COLO829 (cell line): ENCODE results near the gene ISLR2.

ENCODE experiments used
- DNase-seq: peaks from one replicate; pipeline ENCODE4 v3.0.0; 2012; ENCODE audit warnings: low spot score

ISLR2 gene

GRCh38 chr15:74128785-74129585 lies 1.4 kb upstream of the ISLR2 start:
- DNase-seq, result no peak

GRCh38 chr15:74129586-74130154 lies 716 bp upstream of the ISLR2 start:
- no peak for DNase-seq

GRCh38 chr15:74130849-74131627 lies 652 bp downstream of the ISLR2 start:
- DNase-seq, result no peak

GRCh38 chr15:74131628-74132413 lies 1.4 kb downstream of the ISLR2 start:
- no peak for DNase-seq

- no peak for DNase-seq
These were observed 2.6 kb downstream of the ISLR2 start for GRCh38 chr15:74132681-74133651.

- DNase-seq, result no peak
These were observed 3.5 kb downstream of the ISLR2 start for GRCh38 chr15:74133694-74134386.

- DNase-seq, result no peak
These were observed 4.1 kb downstream of the ISLR2 start for GRCh38 chr15:74134387-74135027.

- no peak for DNase-seq
These were observed 4.7 kb downstream of the ISLR2 start for GRCh38 chr15:74135041-74135565.

- no peak for DNase-seq
These were observed 6.1 kb downstream of the ISLR2 start for GRCh38 chr15:74136540-74136813.

GRCh38 chr15:74136814-74137536 lies 6.6 kb downstream of the ISLR2 start:
- DNase-seq, result no peak

- DNase-seq, result no peak
These were observed 7.1 kb downstream of the ISLR2 start for GRCh38 chr15:74137537-74137894.

GRCh38 chr15:74138642-74139041 lies 8.3 kb downstream of the ISLR2 start:
- DNase-seq, result no peak

GRCh38 chr15:74141591-74141990 lies 11.2 kb downstream of the ISLR2 start:
- no peak for DNase-seq

GRCh38 chr15:74144153-74144775 lies 13.9 kb downstream of the ISLR2 start:
- no peak for DNase-seq

GRCh38 chr15:74146277-74146800 lies 16.0 kb downstream of the ISLR2 start:
- no peak for DNase-seq

GRCh38 chr15:74147051-74147450 lies 16.7 kb downstream of the ISLR2 start:
- DNase-seq, result no peak

- no peak for DNase-seq
These were observed 25.5 kb downstream of the ISLR2 start for GRCh38 chr15:74155766-74156417.
